Activated CD8-positive, alpha-beta T cell treated with anti-CD3 and anti-CD28 coated beads for 36 hours (primary cell): ENCODE measurements around the gene SHROOM3. TPM values are rescaled to one million over a fixed set of nuclear protein-coding genes. Genes with fewer than 3 reads are reported as not detected.

ENCODE experiments used
- ATAC-seq: fragments of 200-7000 bp; cut with Tn5 transposase; one replicate; pipeline ENCODE4 v1.10.0; 2021; ENCODE audit warnings: mild to moderate bottlenecking, moderate library complexity
- CTCF ChIA-PET: fragments of 350-600 bp; sonication (Branson Sonifier 250); formaldehyde crosslinking; loops from one replicate; lab custom pipeline; 2021; ENCODE audit warnings: antibody characterized with exemption; lab: Charles Lee
- POLR2A ChIA-PET: fragments of 350-600 bp; sonication (Branson Sonifier 250); formaldehyde crosslinking; loops from one replicate; lab custom pipeline; 2021; ENCODE audit warnings: antibody characterized with exemption; lab: Charles Lee
- DNase-seq: peaks from one replicate; pipeline ENCODE4 v3.0.0-alpha.2; 2020
- H3K27ac Mint-ChIP-seq: one replicate; pipeline ENCODE4 v1.8.0; 2021; ENCODE audit warnings: mild to moderate bottlenecking, mixed read lengths
- H3K27me3 Mint-ChIP-seq: one replicate; pipeline ENCODE4 v1.8.0; 2021; ENCODE audit warnings: mixed read lengths
- H3K36me3 Mint-ChIP-seq: one replicate; pipeline ENCODE4 v1.8.0; 2021; ENCODE audit warnings: low read depth, mixed read lengths
- H3K4me1 Mint-ChIP-seq: one replicate; pipeline ENCODE4 v1.8.0; 2021; ENCODE audit warnings: low read depth, mixed read lengths
- H3K4me3 Mint-ChIP-seq: one replicate; pipeline ENCODE4 v1.8.0; 2021; ENCODE audit warnings: mild to moderate bottlenecking, moderate library complexity, mixed read lengths
- H3K9me3 Mint-ChIP-seq: one replicate; pipeline ENCODE4 v1.8.0; 2021; ENCODE audit warnings: mixed read lengths
- intact Hi-C: fragments of 100-400 bp; cut with micrococcal nuclease; formaldehyde crosslinking; loops from one replicate; pipeline ENCODE4 v1.10.0; 2022
- total RNA-seq, 2 experiments: library from RNA; stranded (reverse); gene quantifications; one replicate each; pipeline ENCODE4 v1.2.3, GENCODE V29; 2021
- TF ChIP-seq, protein P1 (sequence below): fragments of 200-600 bp; IDR thresholded peaks from one replicate; pipeline ENCODE4 v1.8.0; 2022; ENCODE audit warnings: antibody characterized with exemption, mild to moderate bottlenecking

The SHROOM3 gene
- total RNA-seq, 2 experiments from 2014 or later: not detected

DNA sequence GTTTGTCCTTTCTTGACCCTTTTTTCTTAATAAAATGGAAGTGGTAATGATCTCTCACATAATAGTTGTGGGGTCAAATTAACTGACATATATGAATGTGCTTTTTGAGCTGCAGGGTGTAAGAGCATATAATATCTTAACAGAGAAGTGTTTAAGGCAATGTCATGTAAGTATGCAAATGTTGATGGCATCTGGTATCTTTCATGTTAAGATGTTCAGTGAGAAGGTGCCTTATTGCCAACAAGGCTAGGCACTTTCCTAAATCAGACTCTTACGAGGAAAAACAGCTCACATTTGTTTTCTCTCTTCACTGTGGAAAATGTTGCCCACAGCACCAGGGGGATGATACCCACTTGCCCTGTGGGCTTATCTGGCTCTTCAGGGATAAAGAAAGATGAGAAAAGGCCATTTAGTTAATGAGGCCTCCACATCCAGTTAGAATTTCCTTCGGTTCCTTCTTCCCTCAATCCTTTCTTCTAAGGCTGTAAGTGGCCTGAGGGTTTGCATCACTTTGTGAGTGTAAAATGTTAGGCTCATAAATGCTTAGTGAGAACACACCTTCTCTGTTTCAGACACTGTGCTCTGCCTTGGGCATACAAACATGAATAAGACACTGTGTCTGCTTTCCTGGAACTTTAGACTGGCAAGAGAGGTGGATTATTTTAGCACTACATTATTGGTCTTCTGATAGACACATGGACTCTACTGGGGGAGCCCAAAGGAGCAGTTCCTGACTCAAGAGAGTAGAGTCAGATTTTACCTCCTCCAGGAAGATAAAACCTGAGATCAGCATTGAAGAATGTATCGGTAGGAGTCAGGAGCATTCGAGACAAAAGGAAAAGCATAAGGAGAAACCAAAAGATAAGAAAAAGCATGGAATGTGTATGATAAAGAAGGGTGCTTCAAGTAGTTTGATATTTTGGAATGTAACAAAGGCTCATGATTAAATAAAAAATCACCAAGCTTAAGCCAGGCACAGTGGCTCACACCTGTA, 327.4 kb downstream of the SHROOM3 start:
- peaks cover 15% of the 10 kb centered on the region for H3K4me1 Mint-ChIP-seq
- H3K36me3 Mint-ChIP-seq: no peaks in the 10 kb centered on the region
- peaks cover 9% of the 10 kb centered on the region for H3K27me3 Mint-ChIP-seq
- ChIA-PET CTCF (no interaction called here), POLR2A (no interaction called here)
- intact Hi-C loops: no loop called here
- TF ChIP-seq, protein P1, sequence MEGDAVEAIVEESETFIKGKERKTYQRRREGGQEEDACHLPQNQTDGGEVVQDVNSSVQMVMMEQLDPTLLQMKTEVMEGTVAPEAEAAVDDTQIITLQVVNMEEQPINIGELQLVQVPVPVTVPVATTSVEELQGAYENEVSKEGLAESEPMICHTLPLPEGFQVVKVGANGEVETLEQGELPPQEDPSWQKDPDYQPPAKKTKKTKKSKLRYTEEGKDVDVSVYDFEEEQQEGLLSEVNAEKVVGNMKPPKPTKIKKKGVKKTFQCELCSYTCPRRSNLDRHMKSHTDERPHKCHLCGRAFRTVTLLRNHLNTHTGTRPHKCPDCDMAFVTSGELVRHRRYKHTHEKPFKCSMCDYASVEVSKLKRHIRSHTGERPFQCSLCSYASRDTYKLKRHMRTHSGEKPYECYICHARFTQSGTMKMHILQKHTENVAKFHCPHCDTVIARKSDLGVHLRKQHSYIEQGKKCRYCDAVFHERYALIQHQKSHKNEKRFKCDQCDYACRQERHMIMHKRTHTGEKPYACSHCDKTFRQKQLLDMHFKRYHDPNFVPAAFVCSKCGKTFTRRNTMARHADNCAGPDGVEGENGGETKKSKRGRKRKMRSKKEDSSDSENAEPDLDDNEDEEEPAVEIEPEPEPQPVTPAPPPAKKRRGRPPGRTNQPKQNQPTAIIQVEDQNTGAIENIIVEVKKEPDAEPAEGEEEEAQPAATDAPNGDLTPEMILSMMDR: no peak
- no peaks in the 10 kb centered on the region for H3K9me3 Mint-ChIP-seq
- DNase-seq (no peak), ATAC-seq (no peak)
- H3K27ac Mint-ChIP-seq: no peak overlapping the region
- no peak overlapping the region for H3K4me3 Mint-ChIP-seq

DNA sequence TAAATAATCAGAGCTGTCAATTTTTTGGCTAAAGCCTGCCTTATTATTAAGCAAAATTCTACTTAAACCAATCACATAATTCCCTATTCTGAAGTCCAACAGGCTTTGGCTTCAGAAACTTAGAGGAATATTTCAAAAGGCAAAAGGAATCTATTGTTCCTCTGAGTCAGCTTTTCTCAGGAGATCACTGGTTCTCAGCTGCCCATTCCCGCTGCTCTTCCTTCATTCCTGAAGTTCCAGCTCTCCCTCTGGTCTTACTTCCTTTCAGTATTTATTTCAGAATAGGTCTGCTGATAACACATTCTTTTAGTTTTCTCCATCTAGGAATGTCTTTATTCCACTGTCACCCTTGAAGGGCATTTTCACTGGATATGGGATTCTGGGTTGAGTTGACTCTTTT, 329.2 kb downstream of the SHROOM3 start:
- H3K4me3 Mint-ChIP-seq: no peak overlapping the region
- no peaks in the 10 kb centered on the region for H3K9me3 Mint-ChIP-seq
- no peaks in the 10 kb centered on the region for H3K36me3 Mint-ChIP-seq
- intact Hi-C loops: no loop called here
- H3K27me3 Mint-ChIP-seq: peaks cover 12% of the 10 kb centered on the region
- TF ChIP-seq, protein P1: no peak
- H3K27ac Mint-ChIP-seq: no peak overlapping the region
- ChIA-PET CTCF (interaction anchor here (0.7 to 1.1 kb wide), 2 partner anchors 107 to 439 kb away, joined by 3 to 4 read pairs; no protein-coding TSS in a partner anchor), POLR2A (no interaction called here)
- H3K4me1 Mint-ChIP-seq: peaks cover 10% of the 10 kb centered on the region
- ATAC-seq (no peak), DNase-seq (no peak)

DNA sequence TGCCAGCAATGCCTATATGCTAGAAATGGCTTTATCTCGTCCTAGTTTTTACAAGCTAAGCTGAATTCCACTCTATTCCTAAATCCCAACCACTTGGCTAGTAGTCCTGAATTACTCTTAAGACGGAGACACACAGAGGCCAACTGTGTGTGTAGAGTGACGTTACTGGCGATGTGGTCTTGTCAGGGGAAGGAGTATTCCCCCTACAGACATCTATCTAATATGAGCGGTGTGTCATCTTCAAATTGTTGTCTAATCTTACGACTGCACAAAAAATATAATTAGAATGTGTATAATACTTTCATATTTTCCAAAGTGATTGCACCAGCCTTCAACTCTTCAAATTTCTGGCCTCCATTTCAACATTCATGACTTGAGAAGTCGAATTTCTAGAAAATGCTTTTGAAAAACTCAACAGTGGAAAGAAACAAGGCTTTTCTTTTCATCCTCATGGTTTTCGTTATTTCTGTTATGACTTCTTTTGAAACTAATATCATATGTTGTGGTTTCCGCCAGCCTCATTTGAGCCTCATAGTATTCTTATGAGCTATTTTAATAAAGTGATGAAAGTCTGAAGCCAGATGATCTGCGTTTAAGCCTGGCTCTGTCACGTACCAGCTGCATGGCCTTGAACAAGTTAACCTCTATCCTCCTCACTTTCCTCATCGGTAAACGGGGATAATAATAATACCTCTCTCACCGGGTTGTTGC, 330.6 kb downstream of the SHROOM3 start:
- intact Hi-C loops: no loop called here
- DNase-seq: peak; percentile 12
- peak; percentile 24 for ATAC-seq
- TF ChIP-seq, protein P1: no peak
- POLR2A ChIA-PET: no interaction called here
- Mint-ChIP-seq H3K27me3 (peaks cover 12% of the 10 kb centered on the region), H3K27ac (no peak overlapping the region), H3K4me3 (no peak overlapping the region), H3K4me1 (peaks cover 6% of the 10 kb centered on the region), H3K9me3 (no peaks in the 10 kb centered on the region), H3K36me3 (no peaks in the 10 kb centered on the region)
- CTCF ChIA-PET: interaction anchor here (1.1 to 1.4 kb wide), 2 partner anchors 8 to 12 kb away, joined by 3 to 4 read pairs; no protein-coding TSS in a partner anchor

DNA sequence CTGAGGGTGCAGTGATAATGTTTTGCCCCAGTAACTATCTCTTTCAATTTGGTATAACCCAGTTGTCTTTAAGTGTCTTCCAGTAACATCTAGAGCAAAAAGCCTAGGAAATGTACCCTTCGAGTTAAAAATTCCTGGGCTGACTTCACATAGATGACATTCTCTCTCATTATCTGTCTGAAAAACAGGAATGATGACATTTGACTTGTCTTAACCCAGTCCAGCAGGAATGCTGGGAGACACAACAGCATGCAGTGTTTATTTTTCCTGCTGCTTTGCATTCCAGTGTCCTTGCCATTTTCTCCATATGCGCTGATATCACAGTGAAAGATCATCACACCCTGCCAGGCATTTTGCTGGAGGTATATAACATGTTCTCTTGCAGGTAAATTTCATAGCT, 333.0 kb downstream of the SHROOM3 start:
- Mint-ChIP-seq H3K9me3 (peaks cover 3% of the 10 kb centered on the region), H3K27me3 (peaks cover 9% of the 10 kb centered on the region), H3K36me3 (no peaks in the 10 kb centered on the region), H3K4me3 (no peak overlapping the region), H3K4me1 (peaks cover 6% of the 10 kb centered on the region), H3K27ac (no peak overlapping the region)
- ChIA-PET POLR2A (interaction anchor here (0.9 kb wide), 1 partner anchor 45 kb away, joined by 3 read pairs; no protein-coding TSS in a partner anchor), CTCF (no interaction called here)
- ATAC-seq (no peak), DNase-seq (no peak)
- intact Hi-C loops: no loop called here
- TF ChIP-seq, protein P1: no peak
